Nucleus accumbens (tissue), 56 donors: ENCODE measurements around the gene UGT1A9.

ENCODE experiments used
- DNase-seq, 56 donors: peaks; one replicate each; lab custom pipeline; 2025; lab: John Stamatoyannopoulos, UW

The UGT1A9 gene

DNA sequence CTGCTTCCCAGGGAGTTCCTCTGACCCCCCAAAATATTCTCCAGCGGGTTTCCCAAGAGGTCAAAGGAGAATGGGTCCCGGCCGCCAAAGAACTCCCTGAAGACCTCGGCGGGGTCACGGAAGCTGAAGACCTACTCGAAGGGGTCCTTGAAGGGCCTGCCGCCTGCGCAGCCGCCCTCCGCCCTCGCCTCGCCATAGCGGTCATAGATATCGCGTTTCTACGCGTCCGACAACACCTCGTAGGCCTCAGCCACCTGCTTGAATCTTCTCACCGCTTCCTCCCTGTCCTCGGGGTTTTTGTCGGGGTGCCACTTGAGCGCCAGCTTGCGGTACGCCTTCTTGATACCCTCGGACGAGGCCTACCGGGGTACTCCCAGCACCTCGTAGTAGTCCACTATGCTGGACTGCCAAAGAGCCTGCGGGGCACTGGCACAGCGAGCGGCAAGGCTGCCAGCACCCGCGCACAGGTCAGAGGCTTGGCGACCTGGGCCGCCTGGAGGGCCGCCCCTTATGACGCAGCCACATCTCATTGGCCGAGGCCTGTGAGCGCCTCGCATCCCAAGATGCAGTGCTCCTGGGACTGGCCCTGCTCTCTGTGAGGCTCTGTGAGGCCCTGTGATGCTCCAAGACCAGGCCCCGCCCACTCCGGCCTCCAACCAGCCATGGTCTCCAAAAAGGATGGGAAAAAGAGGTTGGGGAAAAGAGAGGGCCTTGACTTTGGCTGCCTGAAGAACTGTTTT, 83.3 kb downstream of the UGT1A9 start:
- DNase-seq, result no peak

DNA sequence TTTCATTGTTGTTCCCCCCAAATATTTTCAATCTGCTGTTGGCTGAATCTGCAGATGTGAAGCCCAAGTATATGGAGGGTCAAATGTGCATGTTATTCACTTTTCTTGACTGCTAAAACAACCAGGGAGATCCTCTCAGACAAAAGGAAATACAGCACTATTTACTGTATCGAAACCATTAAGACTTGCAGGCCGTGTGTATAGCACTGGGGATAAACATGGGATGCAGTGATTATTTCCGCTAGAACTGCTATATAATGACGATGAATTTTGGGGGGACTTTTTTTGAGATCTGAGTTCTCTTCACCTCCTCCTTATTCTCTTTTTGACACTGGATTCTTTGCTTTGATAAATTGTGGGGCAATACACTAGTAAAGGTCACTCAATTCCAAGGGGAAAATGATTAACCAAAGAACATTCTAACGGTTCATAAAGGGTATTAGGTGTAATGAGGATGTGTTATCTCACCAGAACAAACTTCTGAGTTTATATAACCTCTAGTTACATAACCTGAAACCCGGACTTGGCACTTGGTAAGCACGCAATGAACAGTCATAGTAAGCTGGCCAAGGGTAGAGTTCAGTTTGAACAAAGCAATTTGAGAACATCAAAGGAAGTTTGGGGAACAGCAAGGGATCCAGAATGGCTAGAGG, 84.9 kb downstream of the UGT1A9 start:
- DNase-seq, result no peak

DNA sequence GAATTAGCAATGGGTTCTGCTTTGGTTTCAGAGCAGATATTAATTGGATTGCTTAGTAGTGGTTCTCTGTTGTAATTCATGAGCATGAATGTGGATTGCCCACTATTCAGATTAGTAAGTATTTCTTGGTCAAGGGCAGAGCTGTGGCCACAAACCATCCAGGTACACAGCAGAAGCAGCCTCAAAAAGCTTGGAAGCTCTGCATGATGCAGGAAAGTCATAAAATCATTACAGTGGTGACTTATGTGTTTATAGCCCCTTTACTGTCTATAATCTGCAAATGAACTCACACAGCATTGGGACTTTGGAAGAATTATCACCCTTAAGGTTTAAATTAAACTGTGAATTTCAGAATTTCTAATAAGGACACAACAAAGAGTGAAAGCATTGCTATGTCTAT, 86.4 kb downstream of the UGT1A9 start:
- no peak for DNase-seq

DNA sequence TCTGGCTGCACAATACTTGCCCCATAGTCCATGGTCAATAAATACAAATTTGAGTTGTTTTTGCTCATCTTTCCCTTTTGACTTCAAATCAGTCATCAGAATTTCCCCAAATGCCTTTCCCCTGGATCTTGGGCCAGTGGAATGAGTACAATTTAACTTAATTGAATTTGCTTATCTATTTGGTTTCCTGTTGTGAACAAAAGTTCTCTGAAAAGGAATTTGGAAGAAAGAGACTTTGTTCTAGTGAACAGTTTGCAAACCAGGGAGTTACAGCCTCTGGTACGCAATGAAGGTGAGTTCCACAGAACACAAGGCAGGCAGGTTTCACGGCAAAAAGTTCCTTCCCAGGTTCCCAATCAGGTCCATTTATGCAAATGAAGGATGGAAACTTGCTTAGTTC, 87.2 kb downstream of the UGT1A9 start:
- DNase-seq, result no peak

DNA sequence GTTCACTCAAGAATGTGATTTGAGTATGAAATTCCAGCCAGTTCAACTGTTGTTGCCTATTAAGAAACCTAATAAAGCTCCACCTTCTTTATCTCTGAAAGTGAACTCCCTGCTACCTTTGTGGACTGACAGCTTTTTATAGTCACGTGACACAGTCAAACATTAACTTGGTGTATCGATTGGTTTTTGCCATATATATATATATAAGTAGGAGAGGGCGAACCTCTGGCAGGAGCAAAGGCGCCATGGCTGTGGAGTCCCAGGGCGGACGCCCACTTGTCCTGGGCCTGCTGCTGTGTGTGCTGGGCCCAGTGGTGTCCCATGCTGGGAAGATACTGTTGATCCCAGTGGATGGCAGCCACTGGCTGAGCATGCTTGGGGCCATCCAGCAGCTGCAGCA, 88.3 kb downstream of the UGT1A9 start, which contains the start of gene UGT1A1:
UGT1A1 (plus strand) TSS at position 228 of the 400 bp plus-strand sequence; CDS start at position 246, 18 bp downstream.
- DNase-seq, result no peak

DNA sequence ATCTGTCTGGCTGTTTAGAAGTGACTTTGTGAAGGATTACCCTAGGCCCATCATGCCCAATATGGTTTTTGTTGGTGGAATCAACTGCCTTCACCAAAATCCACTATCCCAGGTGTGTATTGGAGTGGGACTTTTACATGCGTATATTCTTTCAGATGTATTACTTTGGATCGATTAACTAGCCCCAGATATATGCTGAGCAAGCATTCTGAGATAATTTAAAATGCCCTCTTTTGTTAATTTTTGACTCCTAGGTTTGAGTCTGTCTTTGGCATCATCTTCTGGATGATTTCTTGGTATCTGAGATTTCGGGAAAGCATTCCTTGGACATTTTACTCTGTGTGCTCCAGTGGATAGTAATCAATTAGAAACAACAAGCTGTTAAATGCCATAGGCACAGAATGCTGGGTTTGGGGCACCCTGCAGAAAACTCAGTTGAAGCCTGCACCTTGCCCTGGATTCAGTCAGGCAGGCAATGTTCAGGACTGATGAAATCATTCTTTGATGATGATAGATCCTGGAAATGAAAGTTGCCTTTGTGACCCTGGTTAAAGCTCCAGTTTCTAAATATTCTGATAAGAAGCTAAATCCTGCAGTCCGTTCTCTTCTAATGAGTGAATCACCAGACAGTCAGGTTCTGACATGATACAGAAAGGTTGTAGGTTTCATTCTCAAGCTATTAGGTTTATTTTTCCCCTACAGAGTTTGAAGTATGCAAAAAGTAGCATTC, 89.5 kb downstream of the UGT1A9 start:
- no peak for DNase-seq

DNA sequence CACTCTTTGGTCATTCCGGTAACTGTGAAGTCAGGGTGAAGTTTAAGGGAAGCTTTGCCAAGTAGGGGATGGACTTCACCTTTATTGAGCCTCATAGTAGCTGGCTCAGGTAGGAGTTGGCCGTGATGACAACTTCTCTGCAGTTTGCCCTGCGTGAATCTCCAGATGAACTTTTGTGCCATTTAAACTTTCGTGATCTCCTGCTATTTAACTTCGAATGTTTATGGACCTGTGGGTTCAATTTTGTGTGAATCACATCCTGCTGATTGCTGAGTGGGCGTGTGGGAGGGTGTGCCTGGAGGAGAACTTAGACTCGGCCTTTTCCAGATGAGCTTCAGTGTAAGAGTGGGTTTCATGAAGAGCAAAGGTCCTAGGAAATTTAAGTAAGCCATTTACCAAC, 92.6 kb downstream of the UGT1A9 start:
- DNase-seq, result no peak

DNA sequence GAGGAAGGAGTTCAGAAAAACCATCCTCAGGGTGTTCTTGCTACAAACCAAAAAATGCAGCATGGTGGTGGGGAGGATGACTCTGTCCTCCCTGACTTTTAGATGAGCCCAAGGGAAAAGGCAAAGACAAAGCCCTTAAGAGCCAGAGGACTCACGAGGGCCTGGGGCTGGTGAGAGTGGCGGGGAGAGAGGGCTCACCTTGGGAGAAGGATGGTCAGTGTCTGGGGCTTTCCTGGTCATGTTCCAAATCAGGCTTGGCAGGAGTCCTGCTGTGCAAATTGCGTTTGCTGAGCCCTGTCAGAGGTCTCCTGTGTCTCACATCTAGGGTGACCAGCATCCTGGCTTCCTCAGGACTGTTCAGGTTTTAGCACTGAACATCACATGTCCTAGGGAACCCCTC, 93.1 kb downstream of the UGT1A9 start:
- DNase-seq, result no peak

DNA sequence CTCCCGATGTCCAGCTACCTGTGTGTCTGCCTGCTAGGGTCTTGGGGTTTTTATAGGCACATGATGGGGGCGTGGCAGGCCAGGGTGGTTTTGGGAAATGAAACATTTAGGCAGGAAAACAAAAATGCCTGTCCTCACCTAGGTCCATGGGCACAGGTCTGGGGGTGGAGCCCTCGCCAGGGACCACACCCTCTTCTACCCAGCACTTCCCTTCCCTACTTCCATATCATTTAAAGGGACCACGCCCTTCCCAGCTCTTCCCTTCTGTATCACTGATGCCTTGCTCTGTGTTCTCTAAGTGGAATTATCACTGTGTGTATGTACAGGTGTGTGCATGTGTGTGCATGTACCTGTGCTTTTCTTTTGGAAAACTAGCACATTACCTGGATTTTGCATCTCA, 94.7 kb downstream of the UGT1A9 start:
- DNase-seq, result no peak

DNA sequence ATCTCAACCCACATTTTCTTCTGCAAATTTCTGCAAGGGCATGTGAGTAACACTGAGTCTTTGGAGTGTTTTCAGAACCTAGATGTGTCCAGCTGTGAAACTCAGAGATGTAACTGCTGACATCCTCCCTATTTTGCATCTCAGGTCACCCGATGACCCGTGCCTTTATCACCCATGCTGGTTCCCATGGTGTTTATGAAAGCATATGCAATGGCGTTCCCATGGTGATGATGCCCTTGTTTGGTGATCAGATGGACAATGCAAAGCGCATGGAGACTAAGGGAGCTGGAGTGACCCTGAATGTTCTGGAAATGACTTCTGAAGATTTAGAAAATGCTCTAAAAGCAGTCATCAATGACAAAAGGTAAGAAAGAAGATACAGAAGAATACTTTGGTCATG, 96.4 kb downstream of the UGT1A9 start:
- DNase-seq, result no peak

DNA sequence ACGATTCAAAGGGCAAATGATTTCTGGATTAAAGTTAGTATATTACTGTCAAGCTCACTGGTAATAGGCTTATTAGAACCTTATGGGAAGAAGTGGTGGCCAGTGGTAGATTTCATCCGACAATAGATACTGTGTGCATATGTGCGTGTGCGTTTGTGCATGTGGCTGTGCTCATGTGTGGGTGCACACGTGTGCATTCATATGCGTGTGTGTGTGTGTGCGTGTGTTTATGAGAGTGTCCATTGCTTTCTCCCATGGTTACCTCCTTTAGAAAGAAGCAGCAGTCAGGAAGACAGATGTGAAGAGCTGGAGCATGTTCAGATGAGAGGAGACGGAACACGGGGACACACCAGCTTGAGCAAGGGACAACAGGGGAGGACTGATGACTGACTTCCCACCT, 97.6 kb downstream of the UGT1A9 start:
- no peak for DNase-seq

DNA sequence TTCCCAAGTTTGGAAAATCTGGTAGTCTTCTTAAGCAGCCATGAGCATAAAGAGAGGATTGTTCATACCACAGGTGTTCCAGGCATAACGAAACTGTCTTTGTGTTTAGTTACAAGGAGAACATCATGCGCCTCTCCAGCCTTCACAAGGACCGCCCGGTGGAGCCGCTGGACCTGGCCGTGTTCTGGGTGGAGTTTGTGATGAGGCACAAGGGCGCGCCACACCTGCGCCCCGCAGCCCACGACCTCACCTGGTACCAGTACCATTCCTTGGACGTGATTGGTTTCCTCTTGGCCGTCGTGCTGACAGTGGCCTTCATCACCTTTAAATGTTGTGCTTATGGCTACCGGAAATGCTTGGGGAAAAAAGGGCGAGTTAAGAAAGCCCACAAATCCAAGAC, 100.5 kb downstream of the UGT1A9 start:
- DNase-seq, result no peak

DNA sequence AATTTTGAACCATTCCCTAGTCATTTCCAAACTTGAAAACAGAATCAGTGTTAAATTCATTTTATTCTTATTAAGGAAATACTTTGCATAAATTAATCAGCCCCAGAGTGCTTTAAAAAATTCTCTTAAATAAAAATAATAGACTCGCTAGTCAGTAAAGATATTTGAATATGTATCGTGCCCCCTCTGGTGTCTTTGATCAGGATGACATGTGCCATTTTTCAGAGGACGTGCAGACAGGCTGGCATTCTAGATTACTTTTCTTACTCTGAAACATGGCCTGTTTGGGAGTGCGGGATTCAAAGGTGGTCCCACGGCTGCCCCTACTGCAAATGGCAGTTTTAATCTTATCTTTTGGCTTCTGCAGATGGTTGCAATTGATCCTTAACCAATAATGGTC, 100.9 kb downstream of the UGT1A9 start:
- no peak for DNase-seq

DNA sequence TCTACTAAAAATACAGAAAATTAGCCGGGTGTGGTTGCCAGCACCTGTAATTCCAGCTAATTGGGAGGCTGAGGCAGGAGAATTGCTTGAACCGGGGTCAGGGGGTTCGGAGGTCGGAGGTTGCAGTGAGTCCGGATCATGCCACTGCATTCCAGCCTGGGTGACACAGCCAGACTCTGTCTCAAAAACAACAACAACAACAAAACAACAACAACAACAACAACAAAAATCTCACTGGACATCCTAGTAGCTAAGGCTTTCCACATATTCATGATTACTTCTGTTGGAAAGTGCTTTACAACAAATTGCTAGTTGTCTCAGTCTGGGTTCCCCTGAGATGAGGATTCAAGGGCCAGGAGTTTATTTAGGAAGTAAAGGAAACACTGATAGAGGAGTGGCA, 102.2 kb downstream of the UGT1A9 start:
- DNase-seq, result no peak

DNA sequence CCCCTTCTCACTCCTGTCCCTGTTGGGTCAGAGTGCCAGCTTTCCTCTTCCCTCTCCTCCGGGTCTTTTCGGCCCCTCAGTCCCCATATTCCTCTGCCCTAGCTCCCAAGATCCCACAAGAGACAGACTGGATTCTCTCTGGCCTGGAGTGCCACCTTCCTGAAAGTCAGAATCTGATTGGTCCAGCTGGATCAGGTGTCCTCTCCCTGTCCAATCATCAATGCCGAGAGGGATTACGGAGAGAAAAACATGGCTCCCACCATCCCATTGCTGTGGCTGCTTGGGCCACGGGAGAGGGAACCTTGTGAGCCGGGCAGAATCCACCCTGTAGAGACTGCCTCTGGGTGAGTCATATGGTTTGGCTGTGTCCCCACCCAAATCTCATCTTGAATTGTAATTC, 103.7 kb downstream of the UGT1A9 start:
- no peak for DNase-seq

DNA sequence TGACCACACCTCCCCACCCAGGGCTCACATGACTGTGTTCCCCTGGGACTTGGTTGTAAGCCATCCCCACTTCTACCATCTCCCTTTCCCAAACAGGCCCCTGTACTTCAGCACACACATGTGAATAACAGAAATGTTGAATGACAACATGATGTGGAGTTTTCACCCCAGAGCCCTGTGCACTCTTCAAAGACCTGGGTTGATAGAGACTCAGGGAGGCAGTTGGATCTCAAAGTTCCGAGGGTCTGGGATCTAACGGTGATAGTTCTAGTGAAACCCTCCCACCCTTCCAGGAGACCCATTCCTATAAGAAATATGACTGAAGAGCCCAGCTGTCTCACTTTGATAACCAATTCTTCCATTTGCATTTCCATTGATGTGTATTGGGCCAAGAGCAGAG, 106.3 kb downstream of the UGT1A9 start, which contains the start of gene MROH2A:
MROH2A (plus strand) TSS at position 301 of the 400 bp plus-strand sequence. CDS start 1,029 bp downstream, outside the sequence.
- no peak for DNase-seq

DNA sequence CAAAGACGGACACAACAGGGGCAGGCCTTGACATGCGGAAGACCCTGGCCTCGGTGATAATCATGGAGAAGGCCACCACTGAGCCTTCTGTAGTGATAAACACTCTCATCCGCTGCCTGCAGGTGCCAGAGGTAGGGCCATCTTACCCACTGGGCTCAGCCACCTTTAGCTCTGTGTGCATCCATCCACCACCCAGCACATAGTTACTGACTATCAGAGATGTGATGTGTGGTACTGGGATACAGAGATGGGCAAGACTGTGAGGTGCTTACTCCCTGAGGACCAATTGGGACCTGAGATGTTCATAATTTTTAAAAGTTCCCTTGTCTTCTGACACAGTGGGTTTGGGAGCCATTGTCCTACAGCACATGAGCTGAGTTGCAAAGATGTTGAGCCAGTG, 108.0 kb downstream of the UGT1A9 start:
- DNase-seq, result no peak

DNA sequence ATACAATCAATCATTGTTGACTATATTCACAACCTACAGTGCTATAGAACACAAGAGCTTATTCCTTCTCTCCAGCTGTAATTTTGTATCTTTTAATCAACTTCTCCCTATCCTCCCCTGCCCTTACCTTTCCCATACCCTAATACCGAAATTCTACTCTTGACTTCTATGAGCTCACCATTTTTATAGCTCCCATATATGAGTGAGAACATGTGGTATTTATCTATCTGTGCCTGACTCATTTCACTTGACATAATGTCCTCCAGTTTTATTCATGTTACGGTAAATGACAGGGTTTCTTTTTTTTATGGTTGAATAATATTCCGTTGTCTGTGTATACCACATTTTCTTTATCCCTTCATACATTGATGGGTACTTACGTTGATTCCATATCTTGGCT, 109.1 kb downstream of the UGT1A9 start:
- DNase-seq, result no peak

DNA sequence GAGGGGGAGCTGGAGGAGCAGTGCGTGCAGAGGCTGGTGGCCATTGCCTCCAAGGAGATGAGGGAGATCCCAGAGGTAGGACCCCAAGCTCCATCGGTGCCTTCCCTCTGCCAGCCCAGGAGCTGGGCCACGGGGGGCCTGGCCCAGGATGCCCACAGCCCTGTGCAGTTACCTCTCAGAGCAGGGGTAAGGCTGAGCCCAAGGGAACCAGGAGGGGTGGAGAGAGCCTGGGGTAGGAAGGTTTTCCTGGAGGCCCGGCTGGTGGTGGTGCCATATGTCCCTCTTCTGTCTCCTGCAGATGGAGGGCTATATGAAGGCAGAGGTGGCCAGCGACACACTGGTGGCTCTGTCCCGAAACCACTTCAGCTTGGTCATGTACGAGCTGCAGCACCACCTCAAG, 117.9 kb downstream of the UGT1A9 start:
- no peak for DNase-seq

DNA sequence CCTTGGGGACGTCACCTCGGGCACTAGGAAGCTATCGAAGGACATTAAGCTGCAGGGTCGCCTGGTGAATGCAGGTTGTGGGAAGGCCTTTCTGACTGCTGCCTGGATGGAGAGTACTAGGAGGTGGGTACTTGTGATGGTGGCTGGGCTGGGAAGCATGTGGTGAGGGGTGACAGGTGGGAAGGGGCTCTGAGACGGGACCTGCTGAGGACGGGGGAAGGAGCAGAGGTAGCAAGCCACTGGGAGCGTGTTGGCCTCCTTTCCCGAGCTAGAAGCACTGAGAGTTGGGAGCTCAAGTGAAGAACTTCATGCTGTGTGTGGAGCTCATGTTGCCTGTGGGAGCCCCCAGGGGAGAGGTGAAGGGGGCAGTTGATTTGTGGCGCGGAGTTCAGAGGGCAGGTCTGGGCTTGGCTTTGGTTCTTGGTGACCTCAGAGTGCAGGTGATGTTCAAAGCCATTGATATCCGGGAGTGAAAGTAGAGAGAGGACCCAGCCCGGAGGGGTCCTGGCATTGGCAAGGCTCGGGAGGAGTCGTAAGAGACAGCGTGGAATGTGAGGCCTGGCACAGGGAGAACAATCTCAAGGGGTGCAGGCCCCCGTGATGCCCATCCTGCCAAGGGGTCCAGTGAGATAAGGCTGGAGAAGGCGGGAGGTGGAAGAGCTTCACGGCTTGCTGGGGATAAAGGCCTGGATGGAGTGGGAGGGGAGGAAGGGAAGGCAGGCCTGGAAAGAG, 119.6 kb downstream of the UGT1A9 start:
- no peak for DNase-seq

DNA sequence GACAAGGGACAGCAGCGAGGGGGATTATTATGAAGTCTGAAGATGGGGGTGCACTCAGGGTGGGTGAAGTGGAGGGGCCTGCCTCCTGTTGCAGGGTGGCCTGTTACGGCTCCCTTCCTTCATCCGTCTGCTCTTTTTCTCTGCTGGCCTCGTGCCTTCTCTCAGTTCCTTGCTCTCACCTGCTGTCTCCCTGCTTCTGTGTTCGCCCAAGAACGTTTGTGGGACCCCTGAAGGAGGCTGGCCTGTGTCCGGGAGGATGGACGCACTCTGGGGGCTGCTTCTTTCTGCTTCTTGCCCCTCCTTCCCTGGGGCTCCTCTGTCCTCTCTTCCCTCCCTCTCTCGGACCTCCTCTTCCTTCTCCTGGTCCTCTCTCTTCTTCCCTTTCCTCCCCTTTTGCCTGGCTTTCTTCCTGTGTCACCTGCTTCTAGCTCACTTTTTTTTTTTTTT, 120.2 kb downstream of the UGT1A9 start:
- no peak for DNase-seq
